HepG2 (cell line): ENCODE data around the gene PSPH. TPM values are rescaled to one million over a fixed set of nuclear protein-coding genes. Genes with fewer than 3 reads are reported as not detected.
A peak's percentile ranks its signal among the peaks of the same experiment; 100 is the strongest.

Experiments
- ATAC-seq: fragments of 200-7000 bp; cut with Tn5 transposase; 3 replicates; pipeline ENCODE4 v1.9.1; 2020; ENCODE audit warnings: mild to moderate bottlenecking, moderate library complexity
- BruUV-seq: library from RNA; stranded (reverse); fragments of 400-500 nt; replicated peaks from 2 replicates; lab custom pipeline; 2021; lab: Mats Ljungman, UMichigan
- CTCF ChIA-PET: fragments of 300-600 bp; formaldehyde crosslinking; extraction: SDS; loops from one replicate; lab custom pipeline; 2021; ENCODE audit warnings: low total read pairs, inconsistent platforms, low intra/inter-chr PET ratio; lab: Yijun Ruan, JAX
- POLR2A ChIA-PET: fragments of 350-600 bp; sonication (Branson Sonifier 250); formaldehyde crosslinking; loops from one replicate; lab custom pipeline; 2020; ENCODE audit warnings: antibody characterized with exemption, inconsistent platforms; lab: Yijun Ruan, JAX
- DNase-seq: peaks from one replicate; pipeline ENCODE4 v3.0.0-alpha.2; 2015; ENCODE audit warnings: low spot score
- FAIRE-seq: peaks from 3 replicates; lab custom pipeline; 2011; peaks lifted over from hg19 to GRCh38; lab: Jason Lieb, UNC
- H2AFZ ChIP-seq: one replicate; pipeline ENCODE4 v1.6.1; 2011; ENCODE audit warnings: low read length, inconsistent platforms
- H3K27ac ChIP-seq: fragments of 300-600 bp; 3 replicates; pipeline ENCODE4 v1.8.0; 2011; ENCODE audit warnings: mixed run types, mild to moderate bottlenecking, mixed read lengths, low read length, inconsistent platforms; ENCODE audit not compliant: insufficient read depth; ENCODE audit errors: extremely low read length
- H3K27me3 ChIP-seq, 2 experiments: fragments of 200-600 bp in 1 of 2; 2 replicates in 1 of 2; 3 replicates in 1 of 2; pipeline versions ENCODE4 v1.6.0 to v1.8.0; 2011; ENCODE audit warnings: low read length in 2 of 2, mild to moderate bottlenecking in 2 of 2, moderate library complexity in 2 of 2, inconsistent platforms in 1 of 2; ENCODE audit not compliant: insufficient read depth in 2 of 2, control insufficient read depth in 1 of 2
- H3K36me3 ChIP-seq, 2 experiments: fragments of 200-600 bp in 1 of 2; replicated peaks in 1 of 2; 2 replicates in 1 of 2; 3 replicates in 1 of 2; pipeline versions ENCODE4 v1.5.1 to v1.8.0; 2011; ENCODE audit warnings: low read length in 2 of 2, inconsistent platforms in 1 of 2; ENCODE audit not compliant: insufficient read depth in 2 of 2, control insufficient read depth in 1 of 2
- H3K4me1 ChIP-seq: 2 replicates; pipeline ENCODE4 v1.5.1; 2012; ENCODE audit warnings: low read length, inconsistent platforms; ENCODE audit not compliant: insufficient read depth
- H3K4me2 ChIP-seq: 2 replicates; pipeline ENCODE4 v1.6.0; 2011; ENCODE audit warnings: low read depth, low read length, inconsistent platforms
- H3K4me3 ChIP-seq, 3 experiments: fragments of 200-600 bp in 1 of 3; sonication (generic), shearing (Covaris generic) in 1 of 3; replicated peaks in 1 of 3; 2 replicates each; pipeline ENCODE4 v1.5.1; 2011 to 2016; ENCODE audit warnings: low read length in 3 of 3, inconsistent platforms in 2 of 3, low read depth in 2 of 3, mild to moderate bottlenecking in 2 of 3, control low read depth in 1 of 3, mixed read lengths in 1 of 3; ENCODE audit not compliant: insufficient read depth in 1 of 3
- H3K79me2 ChIP-seq: one replicate; pipeline ENCODE4 v1.6.1; 2011; ENCODE audit warnings: low read length, inconsistent platforms; ENCODE audit not compliant: insufficient read depth
- H3K9ac ChIP-seq: 2 replicates; pipeline ENCODE4 v1.6.0; 2011; ENCODE audit warnings: mild to moderate bottlenecking, low read depth, low read length, inconsistent platforms; ENCODE audit not compliant: insufficient read depth
- H3K9me3 ChIP-seq: 2 replicates; pipeline ENCODE4 v1.5.1; 2012; ENCODE audit warnings: mild to moderate bottlenecking, low read length
- H4K20me1 ChIP-seq: 2 replicates; pipeline ENCODE4 v1.6.0; 2011; ENCODE audit warnings: inconsistent platforms, mild to moderate bottlenecking, low read length, moderate library complexity; ENCODE audit not compliant: insufficient read depth
- ATF4 ChIP-seq, 2 experiments: fragments of 450-650 bp in 1 of 2; sonication (generic) in 1 of 2; formaldehyde crosslinking; IDR thresholded peaks; 2 replicates each; pipeline versions ENCODE4 v1.5.0 to v1.8.0; 2020 to 2022; ENCODE audit warnings: mild to moderate bottlenecking in 1 of 2, missing genetic modification reagents in 1 of 2
- HDAC1 ChIP-seq: sonication (generic); formaldehyde crosslinking; IDR thresholded peaks from 2 replicates; pipeline ENCODE4 v1.5.1; 2020; ENCODE audit warnings: mild to moderate bottlenecking, missing genetic modification reagents
- HNF4A ChIP-seq: sonication (generic); formaldehyde crosslinking; IDR thresholded peaks from 2 replicates; pipeline ENCODE4 v1.4.0; 2020; ENCODE audit warnings: missing genetic modification reagents
- IRF2 ChIP-seq: IDR thresholded peaks from 2 replicates; pipeline ENCODE4 v1.6.1; 2018; ENCODE audit warnings: missing genetic modification reagents, missing compliant biosample characterization
- NCOA2 ChIP-seq: sonication (generic); formaldehyde crosslinking; IDR thresholded peaks from 2 replicates; pipeline ENCODE4 v1.8.0; 2022; ENCODE audit warnings: inconsistent platforms
- POGZ ChIP-seq: sonication (generic); formaldehyde crosslinking; IDR thresholded peaks from 2 replicates; pipeline ENCODE4 v1.4.0; 2020; ENCODE audit warnings: mild to moderate bottlenecking, missing genetic modification reagents
- SOX13 ChIP-seq, 3 experiments: fragments of 450-650 bp in 1 of 3; sonication (generic) in 1 of 3; formaldehyde crosslinking in 1 of 3; IDR thresholded peaks in 2 of 3; conservative IDR thresholded peaks in 1 of 3; 2 replicates each; pipeline versions ENCODE4 v1.5.0 to v1.6.1; 2016 to 2020; ENCODE audit warnings: antibody characterized with exemption in 1 of 3, mild to moderate bottlenecking in 1 of 3, missing compliant biosample characterization in 1 of 3, missing genetic modification reagents in 1 of 3, moderate library complexity in 1 of 3
- SOX6 ChIP-seq, 2 experiments: fragments of 450-650 bp in 1 of 2; sonication (generic) in 1 of 2; formaldehyde crosslinking in 1 of 2; IDR thresholded peaks; 2 replicates each; pipeline versions ENCODE4 v1.4.0 to v1.6.1; 2017 to 2020; ENCODE audit warnings: antibody characterized with exemption in 1 of 2, mild to moderate bottlenecking in 1 of 2, missing genetic modification reagents in 1 of 2
- TBX2 ChIP-seq: sonication (generic); formaldehyde crosslinking; IDR thresholded peaks from 2 replicates; pipeline ENCODE4 v1.5.0; 2020; ENCODE audit warnings: missing genetic modification reagents, mild to moderate bottlenecking, borderline replicate concordance
- TSC22D2 ChIP-seq: sonication (generic); formaldehyde crosslinking; IDR thresholded peaks from 2 replicates; pipeline ENCODE4 v1.5.1; 2020; ENCODE audit warnings: missing genetic modification reagents, mild to moderate bottlenecking, borderline replicate concordance
- ZNF143 ChIP-seq: sonication (generic); formaldehyde crosslinking; IDR thresholded peaks from 2 replicates; pipeline ENCODE4 v1.4.0; 2020; ENCODE audit warnings: missing genetic modification reagents
- WGBS: methylation state at CpG from one replicate; pipeline ENCODE4 v1.1.6; 2017; ENCODE audit warnings: low lambda C conversion rate; 5-methylcytosine and 5-hydroxymethylcytosine counted together
- in situ Hi-C: cut with HindIII; loops from 2 replicates; pipeline ENCODE4 v1.10.0; 2017; ENCODE audit warnings: low pct_unique_long_range_greater_than_20kb; ENCODE audit not compliant: extremely low pct_ligation_motif_present
- intact Hi-C: fragments of 100-400 bp; cut with micrococcal nuclease; formaldehyde crosslinking; loops from one replicate; pipeline ENCODE4 v1.10.0; 2022; ENCODE audit not compliant: unreplicated experiment
- polyA plus RNA-seq, 8 experiments: library from polyadenylated mRNA; depleted of rRNA in 3 of 8; stranded (reverse) in 7 of 8; unstranded in 1 of 8; fragments of >200 nt; fragmentation: Illumina TruSeq in 4 of 8; extraction: Trizol in 4 of 8; gene quantifications; 2 replicates each; pipeline versions ENCODE4 v1.2.1 to v1.2.3, GENCODE V29; 2011 to 2016; ENCODE audit warnings: low read depth in 4 of 8, missing spikeins in 1 of 8, mixed read lengths in 1 of 8; ENCODE audit not compliant: insufficient read depth in 1 of 8
- total RNA-seq, 5 experiments: library from RNA; depleted of rRNA; stranded (reverse); fragments of >200 nt; fragmentation: Illumina TruSeq; extraction: Trizol; gene quantifications; 2 replicates each; pipeline ENCODE4 v1.2.3, GENCODE V29; 2016; ENCODE audit warnings: low read depth in 1 of 5
- TF ChIP-seq, protein P1 (sequence below): IDR thresholded peaks from 2 replicates; pipeline ENCODE4 v1.6.1; 2016
- TF ChIP-seq, protein P2 (sequence below): sonication (generic); formaldehyde crosslinking; IDR thresholded peaks from 2 replicates; pipeline ENCODE4 v1.4.0; 2020; ENCODE audit warnings: missing genetic modification reagents, mild to moderate bottlenecking, borderline replicate concordance

The PSPH gene
- total and polyA plus RNA-seq, 2 of the 13 experiments (the other 11 are each of a cell fraction or from before 2014, with no cell fraction given): 85.5 to 124 TPM

GRCh38 chr7:56047446-56048116, 3.7 kb downstream of the PSPH start (continued):
- 0 out of 2 replicates have a peak, but pooled peaks have one; percentile 2 for TF ChIP-seq TBX2
- TF ChIP-seq, protein P1, sequence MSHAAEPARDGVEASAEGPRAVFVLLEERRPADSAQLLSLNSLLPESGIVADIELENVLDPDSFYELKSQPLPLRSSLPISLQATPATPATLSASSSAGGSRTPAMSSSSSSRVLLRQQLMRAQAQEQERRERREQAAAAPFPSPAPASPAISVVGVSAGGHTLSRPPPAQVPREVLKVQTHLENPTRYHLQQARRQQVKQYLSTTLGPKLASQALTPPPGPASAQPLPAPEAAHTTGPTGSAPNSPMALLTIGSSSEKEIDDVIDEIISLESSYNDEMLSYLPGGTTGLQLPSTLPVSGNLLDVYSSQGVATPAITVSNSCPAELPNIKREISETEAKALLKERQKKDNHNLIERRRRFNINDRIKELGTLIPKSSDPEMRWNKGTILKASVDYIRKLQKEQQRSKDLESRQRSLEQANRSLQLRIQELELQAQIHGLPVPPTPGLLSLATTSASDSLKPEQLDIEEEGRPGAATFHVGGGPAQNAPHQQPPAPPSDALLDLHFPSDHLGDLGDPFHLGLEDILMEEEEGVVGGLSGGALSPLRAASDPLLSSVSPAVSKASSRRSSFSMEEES (CRISPR knock-in tag): peak; percentile 34; the same call in 1 of the 2 replicates
- peak; percentile 54 for TF ChIP-seq HNF4A (CRISPR knock-in tag)
- 0 out of 4 replicates have a peak, but pooled peaks of 1 of the 2 experiments have one; percentile 33 for TF ChIP-seq ATF4 (CRISPR knock-in tag; IDR thresholded peaks at IDR 0.05)
- TF ChIP-seq, all 625 proteins: peak for 18; not testable (repeated sequence) for 607

- 9% methylated on average over 5 of the region's 5 CpGs for WGBS
- no peaks in the 10 kb centered on the region for H3K27me3 ChIP-seq
- peaks cover 19% of the 10 kb centered on the region for H3K79me2 ChIP-seq
- H3K4me3 ChIP-seq: peak overlapping the region in 1 of 3 experiments; percentile 31; a peak in 1 of 6 replicates
- in situ Hi-C loops: no loop called here
- H3K27ac ChIP-seq: peak overlapping the region; percentile 71
- H3K9me3 ChIP-seq: no peaks in the 10 kb centered on the region
- ATAC-seq (peak; percentile 23; the same call in 2 of the 3 replicates), FAIRE-seq (peak; percentile 23), DNase-seq (peak; percentile 35)
- H3K4me1 ChIP-seq: peaks cover 56% of the 10 kb centered on the region
- ChIA-PET POLR2A (interaction anchor here (0.7 to 1.8 kb wide), 4 partner anchors 13 to 40 kb away, joined by 4 to 19 read pairs (median 4); partner anchors contain the start of gene SUMF2), CTCF (no interaction called here)
- peak overlapping the region; percentile 48 for H3K4me2 ChIP-seq
- intact Hi-C loops: loop anchor here (1.0 kb wide), 1 partner anchor 13 kb away; no protein-coding TSS in a partner anchor
- BruUV-seq: no TSS peak
- no peak overlapping the region for H3K9ac ChIP-seq
- H3K36me3 ChIP-seq: peaks cover 0 to 2% of the 10 kb centered on the region in 2 experiments; a peak in 3 of 5 replicates
- H4K20me1 ChIP-seq: no peaks in the 10 kb centered on the region
- no peak overlapping the region for H2AFZ ChIP-seq
- no peak for TF ChIP-seq ZNF143 (CRISPR knock-in tag)
- TF ChIP-seq, protein P2, sequence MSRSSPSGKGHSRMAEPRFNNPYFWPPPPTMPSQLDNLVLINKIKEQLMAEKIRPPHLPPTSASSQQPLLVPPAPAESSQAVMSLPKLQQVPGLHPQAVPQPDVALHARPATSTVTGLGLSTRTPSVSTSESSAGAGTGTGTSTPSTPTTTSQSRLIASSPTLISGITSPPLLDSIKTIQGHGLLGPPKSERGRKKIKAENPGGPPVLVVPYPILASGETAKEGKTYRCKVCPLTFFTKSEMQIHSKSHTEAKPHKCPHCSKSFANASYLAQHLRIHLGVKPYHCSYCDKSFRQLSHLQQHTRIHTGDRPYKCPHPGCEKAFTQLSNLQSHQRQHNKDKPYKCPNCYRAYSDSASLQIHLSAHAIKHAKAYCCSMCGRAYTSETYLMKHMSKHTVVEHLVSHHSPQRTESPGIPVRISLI: peak; percentile 54; the same call in 1 of the 2 replicates
- no peak for TF ChIP-seq TSC22D2 (CRISPR knock-in tag)
- peak; percentile 50 for TF ChIP-seq HDAC1 (CRISPR knock-in tag)
- no peak for TF ChIP-seq POGZ (CRISPR knock-in tag)
- TF ChIP-seq SOX13 (IDR thresholded peaks at IDR 0.05): peak; percentile 56; the same call in 1 of the 2 replicates
- peak in 1 of 2 experiments; percentile 80; a peak in 2 of 4 replicates for TF ChIP-seq SOX13 (CRISPR knock-in tag; conservative IDR thresholded peaks at IDR 0.05 in 1 of 2, IDR thresholded peaks at IDR 0.05 in 1 of 2)
- no peak for TF ChIP-seq IRF2 (CRISPR knock-in tag)
- no peak for TF ChIP-seq NCOA2
- no peak for TF ChIP-seq SOX6 (IDR thresholded peaks at IDR 0.05)
- TF ChIP-seq SOX6 (CRISPR knock-in tag; IDR thresholded peaks at IDR 0.05): peak; percentile 58; the same call in 1 of the 2 replicates
These were observed 4.4 kb downstream of the PSPH start for GRCh38 chr7:56046721-56047445.
